GM21381 (cell line): Measurements from ENCODE around the gene EFCAB6.

Experiments
- ATAC-seq: cut with Tn5 transposase; IDR thresholded peaks from one replicate; pipeline ENCODE4 v1.9.1; 2021; ENCODE audit warnings: mild to moderate bottlenecking, moderate library complexity; ENCODE audit not compliant: unreplicated experiment

The EFCAB6 gene

GRCh38 chr22:43642319-43643206 is 169.5 kb downstream of the EFCAB6 start:
- no peak for ATAC-seq

GRCh38 chr22:43639228-43639948 is 172.7 kb downstream of the EFCAB6 start:
- ATAC-seq, result no peak

- ATAC-seq, result no peak
Observed at GRCh38 chr22:43637275-43638260, 174.5 kb downstream of the EFCAB6 start.

- ATAC-seq, result no peak
Observed at GRCh38 chr22:43636086-43636485, 176.0 kb downstream of the EFCAB6 start.

GRCh38 chr22:43635101-43635500 is 177.0 kb downstream of the EFCAB6 start:
- ATAC-seq, result no peak

- ATAC-seq, result no peak
Observed at GRCh38 chr22:43634316-43634715, 177.8 kb downstream of the EFCAB6 start.

GRCh38 chr22:43633631-43634285 is 178.3 kb downstream of the EFCAB6 start:
- ATAC-seq, result no peak

GRCh38 chr22:43631846-43632245 is 180.3 kb downstream of the EFCAB6 start:
- ATAC-seq, result no peak

GRCh38 chr22:43631201-43631600 is 180.9 kb downstream of the EFCAB6 start:
- ATAC-seq, result no peak

GRCh38 chr22:43630451-43630850 is 181.7 kb downstream of the EFCAB6 start:
- ATAC-seq, result no peak

GRCh38 chr22:43628250-43628649 is 183.9 kb downstream of the EFCAB6 start:
- ATAC-seq, result no peak

GRCh38 chr22:43627485-43628213 is 184.5 kb downstream of the EFCAB6 start:
- ATAC-seq, result no peak

- ATAC-seq, result no peak
Observed at GRCh38 chr22:43625242-43625641, 186.9 kb downstream of the EFCAB6 start.

- ATAC-seq, result no peak
Observed at GRCh38 chr22:43624144-43624998, 187.7 kb downstream of the EFCAB6 start.

GRCh38 chr22:43622886-43623285 is 189.2 kb downstream of the EFCAB6 start:
- no peak for ATAC-seq

- ATAC-seq, result no peak
Observed at GRCh38 chr22:43620197-43620596, 191.9 kb downstream of the EFCAB6 start.

GRCh38 chr22:43618517-43618916 is 193.6 kb downstream of the EFCAB6 start:
- no peak for ATAC-seq

- ATAC-seq, result no peak
Observed at GRCh38 chr22:43616645-43617044, 195.5 kb downstream of the EFCAB6 start.

GRCh38 chr22:43600265-43600664 is 211.8 kb downstream of the EFCAB6 start:
- no peak for ATAC-seq
